ENCODE data around the gene SSBP4. TPM values are rescaled to one million over a fixed set of nuclear protein-coding genes. Genes with fewer than 3 reads are reported as not detected.
"Not testable (repeated sequence)": the region's sequence is repeated elsewhere in the genome, so short reads cannot be mapped to it uniquely, and the experiment has no call there.

The SSBP4 gene
- total RNA-seq, 1 experiment from 2014 or later, result 51.2 TPM

DNA sequence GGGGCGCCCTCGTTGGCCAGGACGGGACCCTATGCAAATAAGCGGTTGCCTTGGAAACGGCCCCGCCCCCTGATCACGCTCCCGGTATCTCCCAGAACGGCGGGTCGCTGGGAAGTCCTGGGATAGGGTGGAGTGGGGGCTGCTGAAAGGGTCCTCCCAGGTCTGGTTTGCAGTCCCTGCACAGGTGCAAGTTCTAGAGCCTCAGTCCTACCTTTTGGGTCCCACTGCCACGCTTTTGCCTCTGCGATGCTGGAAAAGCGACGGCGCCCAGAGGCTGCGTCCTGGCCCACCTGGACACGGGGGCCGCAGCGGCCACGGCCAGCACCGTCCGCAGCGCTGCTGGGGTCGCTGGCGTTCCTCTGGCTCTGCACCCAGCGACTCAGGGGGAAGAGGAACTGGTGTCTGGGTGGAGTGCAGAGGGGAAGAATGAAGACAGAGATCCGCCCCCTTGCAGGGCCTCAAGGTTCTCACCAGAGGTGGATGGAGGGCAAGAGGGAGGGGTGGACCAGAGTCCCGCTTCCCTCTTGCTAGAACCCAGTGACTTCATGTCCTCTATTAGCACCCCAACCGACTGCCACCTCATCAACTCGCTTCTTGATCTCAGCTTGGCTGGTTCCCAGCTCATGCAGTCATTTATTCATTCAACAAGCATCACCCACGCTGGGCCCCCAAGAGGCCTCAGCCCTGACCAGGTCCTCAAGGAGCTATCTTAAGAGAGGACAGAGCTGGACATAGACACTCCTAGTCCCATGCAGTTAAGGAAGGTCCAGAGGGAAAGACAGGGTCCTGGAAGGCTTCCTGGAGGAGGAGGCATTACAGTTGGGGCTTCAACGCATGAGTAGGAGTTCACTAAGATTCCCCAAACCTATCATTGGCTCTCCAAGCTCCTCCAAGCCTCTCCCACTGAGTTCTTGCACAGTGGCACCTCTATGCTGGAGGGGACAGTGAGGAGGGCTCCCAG, 21.7 kb upstream of the SSBP4 start, which contains the start of gene LRRC25 (continued):
- TF ChIP-seq, protein P1, sequence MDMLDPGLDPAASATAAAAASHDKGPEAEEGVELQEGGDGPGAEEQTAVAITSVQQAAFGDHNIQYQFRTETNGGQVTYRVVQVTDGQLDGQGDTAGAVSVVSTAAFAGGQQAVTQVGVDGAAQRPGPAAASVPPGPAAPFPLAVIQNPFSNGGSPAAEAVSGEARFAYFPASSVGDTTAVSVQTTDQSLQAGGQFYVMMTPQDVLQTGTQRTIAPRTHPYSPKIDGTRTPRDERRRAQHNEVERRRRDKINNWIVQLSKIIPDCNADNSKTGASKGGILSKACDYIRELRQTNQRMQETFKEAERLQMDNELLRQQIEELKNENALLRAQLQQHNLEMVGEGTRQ (CRISPR knock-in tag; IDR thresholded peaks at IDR 0.05), result 0 out of 2 replicates have a peak, but pooled peaks have one; percentile 25

GRCh38 chr19:18399008-18399407, 20.2 kb upstream of the SSBP4 start:
- DNase-seq (ENCODE audit: low spot score) (no peak), ATAC-seq (no peak)
- peaks cover 8% of the 10 kb centered on the region for H3K4me1 Mint-ChIP-seq
- no peaks in the 10 kb centered on the region for H3K9me3 Mint-ChIP-seq
- H3K27me3 Mint-ChIP-seq (ENCODE audit: low read depth), result peaks cover 3% of the 10 kb centered on the region; the same call in 1 of the 2 replicates
- CTCF ChIA-PET, result interaction anchor here (1.4 to 6.6 kb wide), 4 partner anchors 10 to 70 kb away, joined by 3 to 73 read pairs (median 18); partner anchors contain the start of gene GDF15
- POLR2A ChIA-PET, result interaction anchor here (1.0 kb wide), 1 partner anchor 15 kb away, joined by 3 read pairs; no protein-coding TSS in a partner anchor
- TF ChIP-seq CREB1 (CRISPR knock-in tag; IDR thresholded peaks at IDR 0.05) (no peak), MLX (CRISPR knock-in tag; IDR thresholded peaks at IDR 0.05) (no peak), NFATC4 (CRISPR knock-in tag; IDR thresholded peaks at IDR 0.05) (no peak), PRRX2 (CRISPR knock-in tag; IDR thresholded peaks at IDR 0.05) (no peak), ZNF219 (CRISPR knock-in tag; IDR thresholded peaks at IDR 0.05; ENCODE audit: borderline replicate concordance) (no peak), ESRRA (CRISPR knock-in tag; IDR thresholded peaks at IDR 0.05; ENCODE audit: borderline replicate concordance) (no peak), PRDM15 (CRISPR knock-in tag; IDR thresholded peaks at IDR 0.05) (no peak), IRF2 (CRISPR knock-in tag; IDR thresholded peaks at IDR 0.05; ENCODE audit: borderline replicate concordance, low read depth) (no peak)
- no peak overlapping the region for H3K27ac Mint-ChIP-seq
- H3K36me3 Mint-ChIP-seq, result no peaks in the 10 kb centered on the region
- H3K4me3 Mint-ChIP-seq, result no peak overlapping the region

DNA sequence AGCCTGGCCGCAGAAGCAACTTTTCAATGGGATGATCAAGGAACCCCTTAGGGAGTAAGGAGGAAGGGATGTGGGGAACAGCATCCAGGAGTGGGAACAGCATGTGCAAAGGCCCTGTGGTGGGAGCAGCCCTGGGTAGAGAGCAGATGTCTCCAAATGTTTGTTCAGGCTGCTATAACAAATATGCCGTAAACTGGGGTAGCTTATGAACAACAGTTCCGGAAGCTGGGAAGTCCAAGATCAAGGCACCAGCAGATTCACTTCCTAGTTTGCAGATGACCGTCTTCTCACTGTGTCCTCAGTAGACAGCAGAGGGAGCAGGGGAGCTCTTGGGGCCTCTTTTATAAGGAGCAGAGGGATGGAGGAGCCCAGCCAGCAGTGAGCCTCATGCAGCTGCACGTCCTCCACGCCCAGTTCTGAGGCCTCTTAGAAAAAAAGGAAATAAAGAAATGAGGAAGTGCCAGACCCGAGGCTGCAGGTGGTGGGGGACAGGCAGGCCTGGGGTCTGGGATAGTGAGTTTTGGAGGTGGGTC, 17.6 kb upstream of the SSBP4 start:
- H3K36me3 Mint-ChIP-seq, result no peaks in the 10 kb centered on the region
- peak; percentile 87 for ATAC-seq
- H3K4me1 Mint-ChIP-seq, result peaks cover 8% of the 10 kb centered on the region
- DNase-seq (ENCODE audit: low spot score), result no peak
- POLR2A ChIA-PET, result interaction anchor here (1.0 kb wide), 1 partner anchor 16 kb away, joined by 3 read pairs; the partner anchor contains the start of gene GDF15
- H3K27ac Mint-ChIP-seq, result no peak overlapping the region
- peaks cover 3% of the 10 kb centered on the region; the same call in 1 of the 2 replicates for H3K27me3 Mint-ChIP-seq (ENCODE audit: low read depth)
- H3K9me3 Mint-ChIP-seq, result no peaks in the 10 kb centered on the region
- CTCF ChIA-PET, result interaction anchor here (0.5 to 6.6 kb wide), 28 partner anchors 9 to 250 kb away, joined by 3 to 73 read pairs (median 4); partner anchors contain the start of genes GDF15, JUND, LSM4 and SSBP4
- TF ChIP-seq ZNF396 (CRISPR knock-in tag; IDR thresholded peaks at IDR 0.05; ENCODE audit: borderline replicate concordance), result no peak
- peak; percentile 93 for TF ChIP-seq GTF2I (CRISPR knock-in tag; conservative IDR thresholded peaks at IDR 0.05)
- H3K4me3 Mint-ChIP-seq, result no peak overlapping the region

DNA sequence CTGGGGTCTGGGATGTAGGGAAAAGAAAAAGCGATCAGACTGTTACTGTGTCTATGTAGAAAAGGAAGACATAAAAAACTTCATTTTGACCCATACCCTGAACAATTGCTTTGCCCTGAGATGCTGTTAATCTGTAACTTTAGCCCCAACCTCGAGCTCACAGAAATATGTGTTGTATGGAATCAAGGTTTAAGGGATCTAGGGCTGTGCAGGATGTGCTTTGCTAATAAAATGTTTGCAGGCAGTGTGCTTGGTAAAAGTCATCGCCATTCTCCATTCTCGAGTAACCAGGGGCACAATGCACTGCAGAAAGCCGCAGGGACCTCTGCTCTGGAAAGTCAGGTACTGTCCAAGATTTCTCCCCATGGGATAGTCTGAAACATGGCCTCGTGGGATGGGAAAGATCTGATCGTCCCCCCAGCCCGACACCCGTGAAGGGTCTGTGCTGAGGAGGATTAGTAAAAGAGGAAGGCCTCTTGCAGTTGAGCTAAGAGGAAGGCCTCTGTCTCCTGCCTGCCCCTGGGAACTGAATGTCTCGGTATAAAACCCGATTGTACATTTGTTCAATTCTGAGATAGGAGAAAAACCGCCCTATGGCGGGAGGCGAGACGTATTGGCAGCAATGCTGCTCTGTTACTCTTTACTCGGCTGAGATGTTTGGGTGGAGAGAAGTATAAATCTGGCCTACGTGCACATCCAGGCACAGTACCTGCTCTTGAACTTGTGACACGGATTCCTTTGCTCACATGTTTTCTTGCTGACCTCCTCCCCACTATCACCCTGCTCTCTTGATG, 16.5 kb upstream of the SSBP4 start:
- POLR2A ChIA-PET, result interaction anchor here (1.0 kb wide), 1 partner anchor 17 kb away, joined by 3 read pairs; the partner anchor contains the start of gene GDF15
- DNase-seq (ENCODE audit: low spot score); H3K27ac Mint-ChIP-seq; ATAC-seq; H3K9me3 Mint-ChIP-seq; H3K4me1 Mint-ChIP-seq; H3K36me3 Mint-ChIP-seq; H3K4me3 Mint-ChIP-seq; H3K27me3 Mint-ChIP-seq (ENCODE audit: low read depth): not testable (repeated sequence)
- CTCF ChIA-PET, result interaction anchor here (0.6 to 6.6 kb wide), 16 partner anchors 9 to 211 kb away, joined by 3 to 73 read pairs (median 4); partner anchors contain the start of genes GDF15, JUND and LSM4

DNA sequence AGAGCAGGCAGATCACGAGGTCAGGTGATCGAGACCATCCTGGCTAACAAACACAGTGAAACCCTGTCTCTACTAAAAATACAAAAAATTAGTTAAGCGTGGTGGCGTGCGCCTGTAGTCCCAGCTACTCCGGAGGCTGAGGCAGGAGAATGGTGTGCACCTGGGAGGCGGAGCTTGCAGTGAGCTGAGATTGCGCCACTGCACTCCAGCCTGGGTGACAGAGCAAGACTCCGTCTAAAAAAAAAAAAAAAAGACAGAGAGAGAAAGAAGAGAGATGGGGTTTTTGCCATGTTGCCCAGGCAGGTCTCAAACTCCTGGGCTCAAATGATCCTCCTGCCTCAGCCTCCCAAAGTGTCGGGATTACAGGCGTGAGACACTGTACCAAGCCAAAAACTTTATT, 13.4 kb upstream of the SSBP4 start:
- H3K4me1 Mint-ChIP-seq; DNase-seq (ENCODE audit: low spot score); H3K9me3 Mint-ChIP-seq; H3K27ac Mint-ChIP-seq; H3K36me3 Mint-ChIP-seq; H3K27me3 Mint-ChIP-seq (ENCODE audit: low read depth); ATAC-seq; POLR2A ChIA-PET; H3K4me3 Mint-ChIP-seq: not testable (repeated sequence)
- CTCF ChIA-PET, result interaction anchor here (0.7 to 0.9 kb wide), 3 partner anchors 9 to 91 kb away, joined by 3 read pairs; no protein-coding TSS in a partner anchor

Measured in WTC11 (cell line).